ENCODE results near the gene CHRNA1.
A peak's percentile ranks its signal among the peaks of the same experiment; 100 is the strongest.

The CHRNA1 gene

DNA sequence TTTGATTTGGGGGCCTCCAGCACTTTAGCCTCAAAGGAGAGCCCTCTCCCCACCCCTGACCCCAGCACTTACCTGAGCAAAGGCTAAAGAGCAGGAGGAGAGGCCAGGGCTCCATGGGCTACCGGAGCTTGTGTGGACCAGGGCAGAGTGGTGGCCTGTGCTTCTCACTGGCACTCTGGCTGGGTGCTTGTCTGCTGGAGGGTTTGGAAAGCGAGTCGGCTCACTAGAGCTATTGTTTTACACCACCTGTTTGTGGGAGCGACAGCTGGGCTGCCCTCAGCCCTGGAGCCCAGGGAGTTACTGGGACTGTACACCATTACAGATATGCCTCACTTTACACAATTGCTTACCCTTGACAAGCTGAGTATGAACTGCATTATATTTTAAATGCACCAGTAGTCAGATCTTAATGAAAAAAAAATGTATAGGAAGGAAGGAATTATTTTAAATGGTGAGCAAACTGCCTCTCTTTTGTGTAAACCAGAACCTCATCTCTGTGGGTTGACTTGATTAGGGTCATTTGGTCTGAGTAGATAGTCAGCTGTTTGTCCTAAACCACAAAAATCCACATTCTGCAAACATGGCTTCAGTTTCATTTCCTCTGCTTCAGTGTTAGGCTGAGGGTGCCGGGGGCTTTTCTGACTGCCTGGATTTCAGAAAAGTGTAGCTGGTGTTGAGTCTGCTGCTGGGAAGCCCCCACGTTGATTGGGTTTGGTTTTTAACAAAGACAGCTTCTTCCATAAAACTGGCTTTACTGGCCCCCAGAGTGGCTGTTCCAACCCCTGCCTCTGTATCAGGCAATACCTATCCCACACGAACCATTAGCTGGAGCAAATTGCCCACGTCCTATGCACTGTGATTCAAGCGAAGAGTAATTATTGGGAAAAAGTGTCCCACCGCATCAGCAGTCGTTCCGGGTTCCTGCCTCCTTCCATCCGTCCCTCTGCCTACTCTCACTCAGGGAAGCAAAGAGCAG is at the start of gene CHRNA1:
TSS of gene CHRNA1 (minus strand) at position 193 of the 976 bp plus-strand sequence. CDS start at position 115, 78 bp downstream.
- DNase-seq = peak; percentile 95

DNA sequence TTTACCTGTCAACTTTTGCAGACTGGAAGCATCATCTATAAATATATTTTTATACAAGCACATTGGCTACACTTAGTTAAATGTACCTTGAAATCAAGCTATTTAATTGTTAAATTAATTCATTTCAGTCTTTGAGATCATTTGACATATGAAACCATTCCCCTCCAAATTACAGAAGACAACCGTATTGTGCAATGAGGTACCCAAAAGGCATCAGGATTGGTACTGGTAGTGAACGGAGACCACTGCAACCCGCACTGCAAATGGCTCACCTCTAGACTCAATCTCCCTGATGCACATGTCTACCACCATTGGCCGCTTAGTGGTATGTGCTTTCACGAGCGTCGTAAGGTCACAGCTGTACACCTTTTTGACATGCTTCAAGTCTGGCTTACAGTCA is 47.8 kb upstream of the CHRNA1 start:
- DNase-seq = no peak

DNA sequence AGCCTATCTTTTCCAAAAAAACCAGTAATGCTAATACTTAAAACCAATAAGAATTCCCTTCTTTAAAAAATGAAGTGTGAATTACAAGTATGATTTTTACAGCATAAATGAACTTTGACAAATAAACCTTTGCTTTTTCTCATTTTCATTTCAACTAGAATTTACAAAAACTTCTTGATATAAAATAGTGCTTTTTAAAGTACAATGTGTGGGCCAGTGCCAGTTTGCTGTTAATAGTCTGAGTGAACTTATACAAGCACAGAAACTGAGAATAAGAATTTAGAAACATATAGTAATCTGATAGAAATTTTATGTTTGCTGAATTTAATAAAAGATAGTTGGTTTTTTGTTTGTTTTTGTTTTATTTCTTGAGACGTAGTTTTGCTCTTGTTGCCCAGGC is 43.7 kb upstream of the CHRNA1 start:
- no peak for DNase-seq

DNA sequence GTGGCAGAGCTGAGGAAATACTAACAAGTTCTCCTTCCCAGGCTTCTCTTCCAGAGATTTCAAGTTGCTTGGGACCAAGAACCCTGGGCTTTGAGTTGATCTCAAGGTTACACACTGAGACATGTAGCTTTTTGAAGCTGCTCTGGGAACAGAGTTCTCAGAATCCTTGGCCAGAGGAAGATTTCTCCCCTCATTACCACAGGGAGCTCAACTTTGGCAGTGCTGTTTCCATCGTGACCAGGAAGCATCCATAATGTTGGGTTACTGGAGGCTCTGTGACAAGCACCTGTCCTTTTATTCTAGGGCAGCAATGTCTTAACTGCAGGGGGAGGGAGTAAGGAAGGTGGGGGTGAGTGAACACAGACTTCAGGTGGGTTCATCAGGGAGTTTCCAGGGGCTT is 41.5 kb upstream of the CHRNA1 start:
- DNase-seq = no peak

DNA sequence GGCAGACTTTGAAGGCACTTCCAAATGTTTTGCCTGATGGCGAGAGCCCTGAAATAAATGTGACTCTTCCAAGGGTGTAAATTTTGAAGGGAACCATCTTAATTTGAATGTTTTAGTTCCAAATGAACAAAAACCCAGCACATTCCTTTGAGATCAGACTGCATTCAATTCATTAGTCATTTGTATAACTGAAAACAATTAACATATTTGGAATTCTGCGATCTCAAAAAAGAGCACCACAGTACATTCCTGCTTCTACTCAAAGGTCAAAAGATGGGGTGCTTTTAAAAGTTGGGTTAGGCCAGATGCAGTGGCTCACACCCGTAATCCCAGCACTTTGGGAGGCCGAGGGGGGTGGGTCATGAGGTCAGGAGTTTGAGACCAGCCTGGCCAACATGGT is 38.2 kb upstream of the CHRNA1 start:
- DNase-seq = no peak

DNA sequence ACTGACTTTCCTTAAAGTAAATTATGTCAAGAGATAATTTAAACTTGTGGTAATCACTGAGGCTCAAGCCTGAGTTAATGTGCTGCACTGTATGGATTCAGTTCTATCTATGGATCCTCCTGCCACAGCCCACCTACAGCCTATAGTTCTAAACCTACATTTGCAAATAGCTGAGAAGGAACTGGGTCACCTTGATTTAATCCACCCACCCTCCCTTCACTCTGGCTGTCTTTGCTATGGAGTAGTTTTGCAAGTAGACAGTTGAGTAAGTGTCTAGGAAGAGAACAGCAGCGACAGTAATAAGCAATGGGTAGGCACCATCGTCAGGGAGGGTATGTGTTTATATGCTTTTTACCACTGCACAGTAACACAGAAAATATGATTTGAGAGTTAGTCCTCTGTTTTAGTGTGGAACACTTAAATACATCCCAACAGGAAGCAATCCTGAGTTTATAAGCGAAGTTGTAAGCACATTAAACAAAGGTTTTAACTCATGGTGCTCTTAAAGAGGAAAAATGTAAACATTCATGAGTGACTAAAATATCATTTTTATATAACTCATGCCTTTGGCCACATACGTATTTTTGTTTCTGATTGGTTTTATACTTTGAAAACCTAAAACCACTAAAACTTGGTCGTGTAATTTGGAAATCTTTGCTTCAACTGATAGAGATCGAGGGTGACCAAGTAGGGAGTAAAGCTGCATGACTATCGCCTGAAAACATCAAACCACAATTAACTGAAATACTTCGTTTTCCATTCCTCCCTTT is 36.3 kb upstream of the CHRNA1 start:
- no peak for DNase-seq

DNA sequence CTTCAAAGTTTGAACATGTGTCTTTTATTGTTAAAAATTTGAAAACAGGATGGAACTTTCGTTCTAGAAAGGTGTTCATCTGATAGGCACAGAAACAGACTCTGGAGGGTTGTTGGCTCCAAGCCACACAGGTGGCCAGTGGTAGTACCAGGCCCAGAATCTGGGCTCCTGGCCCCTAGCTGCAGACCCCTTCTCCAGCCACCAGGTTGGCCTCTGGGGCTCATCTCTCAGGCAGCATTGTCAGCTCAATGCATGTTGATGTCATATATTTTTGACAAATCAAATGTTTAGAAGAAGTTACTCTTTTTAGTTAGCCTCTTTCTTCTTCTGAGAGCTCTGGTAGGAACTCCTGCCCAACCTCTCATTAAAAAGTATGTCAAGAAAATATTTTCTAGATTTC is 34.5 kb upstream of the CHRNA1 start:
- DNase-seq = no peak

DNA sequence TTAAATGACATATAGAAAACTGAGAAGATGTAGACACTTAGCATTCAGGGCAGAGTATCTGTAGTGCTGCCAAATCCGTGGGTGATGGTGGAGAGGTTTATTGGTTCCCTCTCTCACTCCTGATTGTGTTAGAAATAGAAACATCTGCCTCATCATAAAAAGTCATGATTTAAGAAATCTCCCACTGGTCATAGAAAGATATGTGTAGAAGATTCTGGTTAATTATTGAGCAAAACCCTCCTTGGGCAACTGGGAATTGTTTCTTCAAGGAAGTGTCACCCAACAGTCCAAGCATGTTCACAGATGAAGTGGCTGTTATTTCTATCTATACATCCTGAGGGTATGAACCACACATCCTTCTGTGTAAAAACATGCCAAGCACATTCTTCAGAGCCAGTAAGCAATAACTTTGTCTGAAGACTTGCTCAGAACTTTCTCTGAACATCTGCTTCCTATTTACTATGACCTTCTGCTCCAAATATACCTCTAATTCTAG is 33.6 kb upstream of the CHRNA1 start:
- no peak for DNase-seq

DNA sequence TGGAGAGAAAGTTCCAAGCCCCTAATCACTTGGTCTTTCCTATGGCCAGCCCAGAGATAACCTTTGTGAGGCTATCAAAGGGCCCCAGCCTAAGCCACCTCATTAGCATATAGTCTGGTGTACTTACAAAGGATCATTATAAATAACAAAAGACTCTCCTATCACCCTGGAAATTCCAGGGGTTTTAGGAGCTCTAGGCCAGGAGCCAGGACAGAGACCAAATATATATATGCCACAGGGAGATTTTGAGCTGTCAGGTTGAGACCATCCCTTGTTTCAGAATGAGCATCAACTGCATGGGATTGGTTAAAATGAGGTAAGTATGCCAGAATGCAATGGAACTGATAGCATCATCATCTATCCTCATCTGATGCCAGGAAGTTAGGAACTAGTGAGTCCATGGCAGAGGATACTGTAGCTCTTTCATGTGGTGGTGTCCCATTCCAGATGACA is 32.1 kb upstream of the CHRNA1 start:
- no peak for DNase-seq

DNA sequence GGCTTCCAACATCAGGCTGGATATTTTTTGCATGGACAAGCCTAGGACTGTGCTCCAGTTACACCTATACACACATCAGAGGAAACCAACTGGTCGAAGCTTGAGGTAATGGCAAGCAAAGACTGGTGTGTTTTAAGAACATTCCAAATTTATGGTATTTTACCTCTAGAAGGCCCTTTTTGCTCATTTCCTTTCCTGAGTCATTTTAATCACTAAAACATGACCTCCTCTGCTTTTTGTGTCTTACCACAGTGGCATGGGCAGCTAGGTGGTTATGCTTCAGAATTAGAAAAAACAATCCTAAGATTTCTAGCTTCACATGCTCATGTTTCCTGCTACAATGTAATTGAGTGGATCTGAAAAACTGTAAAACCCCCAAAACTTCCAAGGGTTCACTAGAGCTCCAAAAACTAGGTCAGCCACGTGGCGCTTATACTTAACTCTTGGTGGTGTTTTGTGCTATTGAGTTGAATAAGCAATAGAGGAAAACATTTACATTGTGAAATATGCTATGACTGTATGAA is 30.6 kb upstream of the CHRNA1 start:
- no peak for DNase-seq

DNA sequence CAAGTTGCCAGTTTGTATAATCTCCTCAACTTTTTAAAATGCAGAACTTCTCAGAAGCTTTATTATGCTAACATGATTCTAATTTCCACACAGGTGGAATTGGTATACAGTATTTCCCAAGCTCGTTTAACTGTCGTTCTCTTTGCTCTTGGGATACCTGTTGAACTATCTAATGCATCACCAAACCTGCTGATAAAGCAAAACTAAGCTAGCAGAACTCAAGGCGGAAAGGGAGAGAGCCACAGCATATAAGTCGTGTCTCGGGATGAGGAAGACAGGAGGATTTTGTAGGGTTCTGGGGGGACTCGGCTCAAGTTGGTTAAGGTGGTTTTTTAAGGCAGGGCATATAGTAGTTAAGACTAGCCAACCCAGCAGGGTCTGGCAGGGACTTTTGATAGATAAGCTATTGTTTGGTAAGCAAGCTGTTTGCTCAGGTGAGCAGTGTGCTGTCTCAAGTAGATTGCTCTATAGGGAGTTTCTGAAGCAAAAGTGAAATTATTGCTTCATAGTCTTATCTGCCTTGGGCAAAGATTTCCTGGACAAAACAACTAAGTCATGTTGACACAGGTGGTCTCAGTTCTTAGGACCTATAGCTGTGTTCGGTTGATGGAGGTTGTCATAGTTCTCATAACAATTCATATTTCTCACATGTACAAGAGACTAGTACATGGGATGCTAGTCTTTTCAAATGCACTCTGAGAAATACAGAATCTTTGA is 28.2 kb upstream of the CHRNA1 start:
- DNase-seq = no peak

DNA sequence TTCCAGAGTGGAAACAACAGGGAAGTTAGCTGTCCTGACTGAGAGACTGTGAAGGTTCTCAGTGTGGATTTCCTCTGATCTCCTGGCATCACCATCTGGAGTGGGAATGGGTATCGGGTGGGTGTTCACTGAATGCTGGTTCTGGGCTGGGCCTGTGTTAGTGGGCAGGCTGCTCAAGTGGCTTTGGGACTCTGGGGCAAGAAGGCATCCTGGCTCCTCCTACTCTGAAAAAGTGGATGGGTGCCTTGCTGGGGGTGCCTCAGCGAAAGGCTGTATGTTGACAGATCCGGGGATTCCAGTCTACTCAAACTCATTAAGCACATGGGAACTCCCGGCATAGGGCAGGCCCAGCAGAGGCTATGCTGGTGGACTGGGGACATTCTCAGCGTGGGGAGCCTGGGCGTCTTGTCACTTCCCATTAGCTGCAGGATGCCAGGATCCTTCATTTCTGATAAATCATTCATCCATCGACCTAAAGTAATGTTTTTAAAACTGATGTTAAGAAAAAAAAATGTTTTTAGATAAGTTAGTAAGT is 27.5 kb upstream of the CHRNA1 start:
- no peak for DNase-seq

DNA sequence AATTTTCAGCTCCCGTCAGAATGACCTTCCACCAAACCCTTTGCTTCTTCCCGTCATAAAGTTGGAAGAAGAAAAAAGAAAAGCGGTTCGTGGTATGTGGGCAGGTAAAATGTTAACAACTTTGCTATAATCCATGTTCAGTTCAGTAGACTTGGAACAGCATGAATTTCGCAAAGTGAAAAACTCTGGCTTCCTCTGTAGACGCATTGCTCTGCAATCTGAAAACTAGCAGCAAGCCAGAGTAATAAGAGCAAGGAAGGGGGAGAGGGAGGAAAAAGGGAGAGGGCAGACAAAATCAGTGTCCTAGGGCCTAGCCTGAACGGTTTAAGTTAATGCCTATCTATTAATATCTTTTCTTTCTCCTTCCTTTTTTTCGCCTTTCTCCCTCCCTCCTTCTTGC is 26.7 kb upstream of the CHRNA1 start:
- DNase-seq = no peak

DNA sequence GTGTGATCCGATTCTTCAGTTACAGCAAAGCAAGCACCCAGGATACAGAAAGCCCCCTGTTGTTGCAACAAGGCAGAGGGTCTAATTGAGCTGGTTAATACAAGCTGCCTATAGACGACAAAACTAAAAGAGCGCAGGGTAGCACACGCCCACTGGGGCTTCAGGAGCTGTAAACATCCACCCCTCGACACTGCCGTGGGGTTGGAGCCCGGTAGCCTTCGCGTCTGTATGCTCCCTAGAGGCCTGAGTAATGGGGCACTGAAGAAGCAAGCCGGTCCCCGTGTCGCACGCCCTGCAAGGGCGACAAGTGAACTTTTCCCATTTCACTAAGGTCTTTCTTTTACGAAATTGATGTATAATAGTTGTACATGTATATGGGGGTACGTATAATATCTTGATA is 24.7 kb upstream of the CHRNA1 start:
- DNase-seq = no peak

DNA sequence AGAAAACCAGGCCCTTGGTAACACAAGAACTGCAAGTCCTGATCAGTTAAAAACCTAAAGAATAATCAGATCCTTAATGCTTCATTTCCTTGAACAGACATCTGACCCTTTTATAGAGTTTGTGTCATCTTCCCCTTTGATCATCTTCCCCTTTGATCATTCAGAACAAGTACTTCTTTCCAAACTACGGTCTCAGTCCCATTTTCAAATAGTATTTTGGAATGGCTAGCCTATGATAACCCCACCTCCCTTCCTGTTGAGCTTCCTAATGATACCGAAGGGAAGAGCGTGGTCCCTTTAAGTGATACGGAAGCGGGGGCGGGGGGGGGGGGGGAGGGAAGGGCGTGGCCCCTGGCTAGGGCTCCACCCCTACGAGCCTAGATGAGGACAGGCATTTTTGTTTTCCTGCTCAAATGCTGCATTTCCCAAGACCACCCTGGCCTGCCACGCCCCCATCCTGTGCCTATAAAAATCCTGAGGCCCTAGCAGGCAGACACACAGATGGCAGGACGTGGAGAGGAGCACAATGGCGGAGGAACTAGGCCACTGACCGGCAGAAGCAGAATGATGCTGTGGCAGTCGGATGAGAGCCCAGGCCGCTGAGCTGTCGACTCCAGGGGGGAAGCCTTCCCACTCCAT is 24.1 kb upstream of the CHRNA1 start:
- DNase-seq = no peak

DNA sequence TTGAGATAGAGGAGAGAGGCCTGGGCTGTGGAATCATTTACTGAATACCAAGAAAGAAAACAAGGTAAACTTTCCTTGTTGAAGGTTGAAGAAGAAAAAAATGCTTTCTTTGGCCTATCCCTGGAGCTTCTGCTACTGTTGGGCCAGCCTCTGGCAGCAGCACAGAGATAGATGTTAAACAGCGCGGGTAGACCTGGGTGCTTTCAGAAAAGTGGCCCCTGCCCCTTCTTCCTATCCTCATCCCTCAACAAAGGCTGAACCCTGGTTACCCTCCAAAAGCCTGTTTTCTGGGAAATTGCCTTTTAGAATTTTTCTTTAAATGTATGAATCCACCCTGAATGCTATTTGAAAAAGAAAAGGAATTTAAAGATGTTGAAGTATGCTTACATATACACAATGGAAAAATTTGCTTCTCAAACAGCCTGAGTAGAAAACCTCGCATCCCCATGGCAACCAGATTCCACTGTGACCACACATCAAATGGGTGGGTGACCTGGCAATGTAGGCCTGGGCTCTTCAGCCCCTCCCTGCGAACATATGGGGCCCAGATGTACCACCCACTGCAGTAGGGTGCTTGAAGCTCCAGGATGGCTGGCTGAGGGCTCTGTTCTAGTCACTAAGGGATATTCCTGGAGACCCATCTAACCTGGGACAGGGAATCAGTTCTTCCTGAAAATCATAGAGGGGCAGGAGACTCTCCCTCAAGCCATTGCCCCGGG is 23.4 kb upstream of the CHRNA1 start:
- DNase-seq = no peak

DNA sequence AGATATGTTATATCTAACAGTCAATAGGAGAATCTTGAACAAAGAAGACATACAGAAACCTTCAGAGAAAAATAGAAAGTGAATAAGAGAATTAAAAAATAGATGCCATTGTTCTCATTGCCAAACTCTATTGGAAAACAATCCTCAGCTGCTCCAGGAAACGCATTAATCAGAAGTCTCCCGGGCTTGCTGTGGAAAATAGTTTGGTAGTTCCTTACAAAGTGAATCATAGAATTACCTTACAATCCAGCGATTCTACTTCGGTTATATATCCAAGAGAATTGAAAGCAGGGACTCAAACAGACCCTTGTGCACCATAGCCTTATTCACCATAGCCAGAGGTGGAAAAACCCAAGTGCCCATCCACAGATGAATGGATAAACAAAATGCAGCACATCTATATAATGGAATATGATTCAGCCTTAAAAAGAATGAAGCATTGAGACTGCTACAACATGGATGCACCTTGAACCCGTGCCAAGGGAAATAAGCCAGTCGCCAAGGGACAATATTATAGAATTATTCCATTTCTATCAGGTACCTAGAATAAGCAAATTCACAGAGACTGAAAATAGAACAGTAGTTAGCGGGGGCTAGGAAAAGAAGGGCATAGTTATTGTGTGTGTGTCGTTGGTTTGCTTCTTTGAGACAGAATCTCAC is 21.9 kb upstream of the CHRNA1 start:
- no peak for DNase-seq

DNA sequence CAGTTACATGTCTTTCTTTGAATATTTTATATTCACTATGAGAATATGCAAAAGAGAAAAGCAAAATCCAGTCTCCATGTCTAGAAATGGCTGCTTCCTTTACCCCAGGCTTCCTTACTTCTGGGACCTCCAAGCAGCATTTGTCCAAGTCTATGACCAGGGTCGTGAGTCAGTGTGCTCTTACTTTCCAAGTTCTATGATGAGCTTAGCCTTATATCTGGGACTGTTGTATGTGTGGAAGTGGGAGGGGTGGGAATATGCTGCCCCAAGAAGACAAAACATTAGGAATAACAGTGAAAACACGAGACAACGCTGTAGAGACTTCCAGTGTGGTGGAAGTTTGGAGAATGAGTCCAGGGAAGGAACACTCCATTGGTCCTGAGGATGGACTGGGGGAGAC is 21.2 kb upstream of the CHRNA1 start:
- no peak for DNase-seq

DNA sequence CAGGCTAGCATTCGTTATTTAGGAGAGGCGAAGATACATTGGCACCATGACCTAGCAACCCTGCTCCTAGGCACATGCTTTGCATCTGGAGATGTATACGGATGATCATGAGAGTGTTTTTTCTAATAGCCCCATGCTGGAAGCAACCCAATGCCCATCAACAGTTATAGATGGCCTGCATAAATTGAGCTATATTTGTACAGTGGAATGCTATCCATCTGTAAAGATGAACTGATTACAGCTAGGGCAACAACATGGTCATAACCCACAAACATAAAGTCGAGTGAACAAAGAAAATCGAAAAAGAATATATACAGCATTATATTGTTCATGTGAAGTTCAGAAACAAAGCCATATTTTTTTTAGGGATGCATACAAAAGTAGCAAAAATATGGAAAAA is 20.6 kb upstream of the CHRNA1 start:
- DNase-seq = no peak

DNA sequence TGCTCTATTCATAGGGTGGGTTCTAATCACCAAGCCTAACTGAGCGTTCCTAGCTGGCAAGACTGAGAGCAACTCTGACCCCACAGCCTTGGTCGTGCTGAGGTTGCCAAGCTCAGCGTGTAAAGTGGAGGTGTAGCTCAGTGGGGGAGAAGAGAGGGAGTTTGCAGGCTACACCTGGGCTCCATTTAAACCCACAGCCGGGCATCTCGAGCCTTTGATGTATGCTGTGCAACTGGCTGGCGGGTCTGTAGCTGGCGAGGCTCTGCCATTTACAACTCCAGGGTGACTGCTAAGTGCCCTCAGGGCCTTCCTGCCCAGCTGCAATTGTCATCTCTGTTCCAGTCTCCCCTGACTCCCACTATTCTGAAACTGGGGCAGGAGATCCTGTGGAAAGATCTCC is 20.0 kb upstream of the CHRNA1 start:
- DNase-seq = no peak

DNA sequence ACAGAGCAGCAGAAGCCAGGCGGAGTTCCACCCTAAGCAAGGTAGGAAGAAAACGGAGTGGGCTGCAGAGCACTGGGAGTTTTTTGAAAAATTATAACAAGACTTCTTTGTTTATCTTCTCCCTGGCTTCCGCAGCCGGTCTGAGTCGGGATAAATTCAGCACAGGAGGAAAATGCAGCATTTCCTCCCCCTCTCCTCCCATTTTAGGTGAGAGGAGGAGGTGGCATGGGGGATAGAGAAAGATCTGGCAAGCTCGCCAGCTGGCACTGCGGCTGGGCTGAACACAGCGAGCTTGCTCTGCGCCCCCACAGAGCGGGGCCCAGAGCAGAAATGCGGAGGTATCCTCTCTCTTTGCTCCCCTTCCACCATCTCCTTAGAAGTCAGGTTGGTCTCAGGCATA is 17.7 kb upstream of the CHRNA1 start:
- DNase-seq = no peak
